Dendritic cell treated with granulocyte-macrophage colony-stimulating factor and Interleukin-4, amounts not matched to agents 40 ng/mL and 50 ng/mL, for 4 days (primary cell): ENCODE data around the gene ERMP1.

Experiments used
- H3K27ac Mint-ChIP-seq: one replicate; pipeline ENCODE4 v1.8.0; 2022; ENCODE audit warnings: mild to moderate bottlenecking, mixed read lengths
- H3K27me3 Mint-ChIP-seq: one replicate; pipeline ENCODE4 v1.8.0; 2022; ENCODE audit warnings: mild to moderate bottlenecking, mixed read lengths
- H3K36me3 Mint-ChIP-seq: one replicate; pipeline ENCODE4 v1.8.0; 2022; ENCODE audit warnings: low read depth, mixed read lengths
- H3K4me1 Mint-ChIP-seq: one replicate; pipeline ENCODE4 v1.8.0; 2022; ENCODE audit warnings: low read depth, mixed read lengths
- H3K4me3 Mint-ChIP-seq: one replicate; pipeline ENCODE4 v1.8.0; 2022; ENCODE audit warnings: mild to moderate bottlenecking, moderate library complexity, mixed read lengths
- H3K9me3 Mint-ChIP-seq: one replicate; pipeline ENCODE4 v1.8.0; 2022; ENCODE audit warnings: mixed read lengths
- intact Hi-C: fragments of 100-400 bp; cut with micrococcal nuclease; formaldehyde crosslinking; loops from one replicate; pipeline ENCODE4 v1.15.0; 2022

The ERMP1 gene

GRCh38 chr9:5843794-5844471 lies 11.0 kb upstream of the ERMP1 start:
- H3K27me3 Mint-ChIP-seq = peaks cover 11% of the 10 kb centered on the region
- H3K9me3 Mint-ChIP-seq = no peaks in the 10 kb centered on the region
- H3K4me3 Mint-ChIP-seq = no peak overlapping the region
- intact Hi-C loops = no loop called here
- H3K4me1 Mint-ChIP-seq = peaks cover 7% of the 10 kb centered on the region
- peaks cover 14% of the 10 kb centered on the region for H3K36me3 Mint-ChIP-seq
- no peak overlapping the region for H3K27ac Mint-ChIP-seq

- peaks cover 11% of the 10 kb centered on the region for H3K27me3 Mint-ChIP-seq
- no peaks in the 10 kb centered on the region for H3K9me3 Mint-ChIP-seq
- peaks cover 7% of the 10 kb centered on the region for H3K4me1 Mint-ChIP-seq
- H3K27ac Mint-ChIP-seq = no peak overlapping the region
- H3K36me3 Mint-ChIP-seq = peaks cover 14% of the 10 kb centered on the region
- intact Hi-C loops = no loop called here
- no peak overlapping the region for H3K4me3 Mint-ChIP-seq
These were observed 10.2 kb upstream of the ERMP1 start for GRCh38 chr9:5842929-5843793.

GRCh38 chr9:5841771-5842573 lies 9.1 kb upstream of the ERMP1 start:
- H3K4me1 Mint-ChIP-seq = peaks cover 7% of the 10 kb centered on the region
- intact Hi-C loops = no loop called here
- no peak overlapping the region for H3K27ac Mint-ChIP-seq
- peaks cover 14% of the 10 kb centered on the region for H3K36me3 Mint-ChIP-seq
- H3K4me3 Mint-ChIP-seq = no peak overlapping the region
- H3K27me3 Mint-ChIP-seq = peaks cover 11% of the 10 kb centered on the region
- no peaks in the 10 kb centered on the region for H3K9me3 Mint-ChIP-seq

- intact Hi-C loops = no loop called here
- H3K27ac Mint-ChIP-seq = no peak overlapping the region
- no peaks in the 10 kb centered on the region for H3K9me3 Mint-ChIP-seq
- H3K27me3 Mint-ChIP-seq = peaks cover 11% of the 10 kb centered on the region
- H3K36me3 Mint-ChIP-seq = peaks cover 14% of the 10 kb centered on the region
- H3K4me1 Mint-ChIP-seq = peaks cover 7% of the 10 kb centered on the region
- H3K4me3 Mint-ChIP-seq = no peak overlapping the region
These were observed 7.9 kb upstream of the ERMP1 start for GRCh38 chr9:5840788-5841187.

GRCh38 chr9:5839572-5839902 lies 6.6 kb upstream of the ERMP1 start:
- intact Hi-C loops = no loop called here
- Mint-ChIP-seq H3K27me3 (peaks cover 11% of the 10 kb centered on the region), H3K9me3 (peaks cover 6% of the 10 kb centered on the region), H3K27ac (no peak overlapping the region), H3K36me3 (peaks cover 14% of the 10 kb centered on the region), H3K4me3 (no peak overlapping the region), H3K4me1 (peaks cover 2% of the 10 kb centered on the region)

GRCh38 chr9:5838884-5839571 lies 6.1 kb upstream of the ERMP1 start:
- Mint-ChIP-seq H3K4me3 (no peak overlapping the region), H3K27ac (no peak overlapping the region), H3K9me3 (peaks cover 11% of the 10 kb centered on the region), H3K27me3 (peaks cover 10% of the 10 kb centered on the region), H3K4me1 (peaks cover 3% of the 10 kb centered on the region), H3K36me3 (peaks cover 14% of the 10 kb centered on the region)
- intact Hi-C loops = no loop called here

- Mint-ChIP-seq H3K4me3 (no peak overlapping the region), H3K4me1 (peaks cover 25% of the 10 kb centered on the region)
These were observed 2.9 kb upstream of the ERMP1 start for GRCh38 chr9:5835808-5836207.

GRCh38 chr9:5834214-5834613 lies 1.3 kb upstream of the ERMP1 start:
- Mint-ChIP-seq H3K4me1 (peaks cover 25% of the 10 kb centered on the region), H3K27me3 (peaks cover 1% of the 10 kb centered on the region), H3K9me3 (peaks cover 15% of the 10 kb centered on the region), H3K27ac (no peak overlapping the region), H3K36me3 (peaks cover 5% of the 10 kb centered on the region), H3K4me3 (no peak overlapping the region)
- intact Hi-C loops = no loop called here

More at GRCh38 chr9:5835808-5836207, 2.9 kb upstream of the ERMP1 start:
- peaks cover 15% of the 10 kb centered on the region for H3K9me3 Mint-ChIP-seq
- H3K27me3 Mint-ChIP-seq = peaks cover 1% of the 10 kb centered on the region
- H3K27ac Mint-ChIP-seq = no peak overlapping the region
- peaks cover 5% of the 10 kb centered on the region for H3K36me3 Mint-ChIP-seq
- intact Hi-C loops = no loop called here

GRCh38 chr9:5832071-5832537 lies 813 bp downstream of the ERMP1 start:
- peaks cover 5% of the 10 kb centered on the region for H3K36me3 Mint-ChIP-seq
- H3K9me3 Mint-ChIP-seq = peaks cover 15% of the 10 kb centered on the region
- H3K27ac Mint-ChIP-seq = peak overlapping the region; percentile 74
- H3K27me3 Mint-ChIP-seq = peaks cover 1% of the 10 kb centered on the region
- intact Hi-C loops = no loop called here
- peak overlapping the region; percentile 88 for H3K4me3 Mint-ChIP-seq
- H3K4me1 Mint-ChIP-seq = peaks cover 25% of the 10 kb centered on the region

- intact Hi-C loops = no loop called here
- H3K27me3 Mint-ChIP-seq = no peaks in the 10 kb centered on the region
- H3K4me1 Mint-ChIP-seq = peaks cover 3% of the 10 kb centered on the region
- no peak overlapping the region for H3K4me3 Mint-ChIP-seq
- peaks cover 33% of the 10 kb centered on the region for H3K36me3 Mint-ChIP-seq
- H3K9me3 Mint-ChIP-seq = no peaks in the 10 kb centered on the region
- no peak overlapping the region for H3K27ac Mint-ChIP-seq
These were observed 6.9 kb downstream of the ERMP1 start for GRCh38 chr9:5825895-5826622.

- Mint-ChIP-seq H3K36me3 (peaks cover 33% of the 10 kb centered on the region), H3K27ac (no peak overlapping the region), H3K9me3 (no peaks in the 10 kb centered on the region), H3K4me1 (no peaks in the 10 kb centered on the region), H3K4me3 (no peak overlapping the region), H3K27me3 (no peaks in the 10 kb centered on the region)
- intact Hi-C loops = no loop called here
These were observed 7.7 kb downstream of the ERMP1 start for GRCh38 chr9:5825223-5825622.

- peaks cover 49% of the 10 kb centered on the region for H3K36me3 Mint-ChIP-seq
- H3K27ac Mint-ChIP-seq = no peak overlapping the region
- H3K27me3 Mint-ChIP-seq = no peaks in the 10 kb centered on the region
- H3K4me1 Mint-ChIP-seq = peaks cover 7% of the 10 kb centered on the region
- intact Hi-C loops = no loop called here
- no peaks in the 10 kb centered on the region for H3K9me3 Mint-ChIP-seq
- H3K4me3 Mint-ChIP-seq = no peak overlapping the region
These were observed 12.5 kb downstream of the ERMP1 start for GRCh38 chr9:5820425-5820824.

- H3K4me3 Mint-ChIP-seq = no peak overlapping the region
- no peaks in the 10 kb centered on the region for H3K27me3 Mint-ChIP-seq
- H3K27ac Mint-ChIP-seq = no peak overlapping the region
- H3K9me3 Mint-ChIP-seq = no peaks in the 10 kb centered on the region
- intact Hi-C loops = no loop called here
- peaks cover 40% of the 10 kb centered on the region for H3K36me3 Mint-ChIP-seq
- H3K4me1 Mint-ChIP-seq = peaks cover 7% of the 10 kb centered on the region
These were observed 13.7 kb downstream of the ERMP1 start for GRCh38 chr9:5819174-5819573.
